Non-pigmented ciliary epithelial cell (primary cell): ENCODE results near the gene TRMT112.
"Not testable (repeated sequence)": the region's sequence is repeated elsewhere in the genome, so short reads cannot be mapped to it uniquely, and the experiment has no call there.

Experiments
- DNase-seq: peaks from one replicate; pipeline ENCODE4 v3.0.0-alpha.2; 2010; ENCODE audit warnings: low read depth

TRMT112 gene

DNA sequence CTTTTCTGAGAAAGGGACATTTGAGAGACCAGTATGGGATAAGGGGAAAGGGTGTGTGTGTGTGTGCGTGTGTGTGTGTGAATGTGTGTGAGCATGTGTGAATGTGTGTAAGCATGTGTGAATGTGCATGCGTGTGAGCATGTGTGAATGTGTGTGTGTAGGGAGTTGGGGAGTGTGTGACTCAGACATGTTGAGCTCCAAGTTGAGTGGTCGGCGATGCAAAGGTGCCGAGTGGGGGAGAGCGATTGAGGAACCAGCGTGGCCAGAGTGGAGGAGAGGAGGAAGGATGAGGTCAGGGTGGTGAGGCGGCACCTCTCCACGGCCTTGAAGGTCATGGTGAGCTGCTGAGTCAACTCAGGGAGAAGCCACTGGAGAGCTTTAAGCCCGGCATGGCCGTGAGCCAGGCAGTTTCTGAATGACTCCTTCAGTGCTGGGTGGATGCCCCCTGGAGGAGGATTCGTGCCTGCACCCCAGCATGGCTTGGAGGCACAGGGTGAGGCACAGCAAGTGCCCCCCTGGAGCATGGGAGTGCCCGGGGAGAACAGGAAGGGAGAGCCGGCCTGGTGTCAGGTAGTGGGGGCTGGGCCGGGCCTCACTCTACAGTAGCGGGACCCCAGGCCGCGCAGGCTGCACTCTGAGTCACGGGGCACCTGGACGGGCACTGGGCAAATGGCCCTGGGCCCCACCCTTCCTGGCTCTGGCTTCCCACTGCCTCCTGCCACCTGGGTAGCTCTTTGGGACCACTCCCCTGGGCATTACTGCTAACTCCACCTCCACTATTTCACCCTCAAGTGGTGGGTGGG lies 14.4 kb upstream of the TRMT112 start:
- DNase-seq: peak; percentile 42

- DNase-seq: no peak
Observed at GRCh38 chr11:64330888-64331287, 13.5 kb upstream of the TRMT112 start.

DNA sequence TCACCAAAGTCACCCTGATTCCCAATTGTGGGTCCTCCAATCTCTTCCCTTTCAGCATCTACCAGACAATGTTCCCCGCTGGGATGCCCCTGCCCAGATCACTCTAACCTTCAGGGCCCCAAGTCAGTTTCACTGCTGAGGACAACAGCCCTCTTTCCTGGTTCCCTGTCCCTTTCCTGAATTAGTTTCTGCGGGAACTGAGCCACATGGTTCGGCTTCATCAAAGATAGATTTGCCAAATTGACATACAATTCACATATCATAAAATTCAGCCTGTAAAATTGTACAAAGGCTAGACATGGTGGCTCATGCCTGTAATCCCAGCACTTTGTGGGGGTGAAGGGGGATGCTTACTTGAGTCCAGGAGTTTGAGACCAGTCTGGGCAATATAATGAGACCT lies 10.6 kb upstream of the TRMT112 start:
- no peak for DNase-seq

DNA sequence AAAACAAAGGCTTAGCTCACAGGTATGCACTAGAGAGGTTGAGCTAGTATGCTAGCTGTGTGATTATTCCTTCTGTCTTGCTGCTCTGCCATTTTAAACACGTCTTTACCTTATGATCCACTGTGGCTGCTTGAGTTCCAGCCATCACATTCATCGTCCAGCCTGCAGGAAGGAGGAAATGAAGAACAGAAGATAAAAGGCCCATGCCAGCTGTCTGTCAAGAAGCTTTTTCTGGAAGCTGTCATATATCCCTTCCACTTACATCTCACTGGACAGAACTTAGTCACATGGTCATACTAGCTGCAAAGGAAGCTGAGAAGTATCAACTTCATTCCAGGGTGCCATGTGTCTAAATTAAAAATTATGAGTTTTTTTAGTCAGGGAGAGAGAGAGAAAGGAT lies 10.0 kb upstream of the TRMT112 start:
- DNase-seq: no peak

GRCh38 chr11:64324692-64325469 lies 7.5 kb upstream of the TRMT112 start:
- DNase-seq: no peak

DNA sequence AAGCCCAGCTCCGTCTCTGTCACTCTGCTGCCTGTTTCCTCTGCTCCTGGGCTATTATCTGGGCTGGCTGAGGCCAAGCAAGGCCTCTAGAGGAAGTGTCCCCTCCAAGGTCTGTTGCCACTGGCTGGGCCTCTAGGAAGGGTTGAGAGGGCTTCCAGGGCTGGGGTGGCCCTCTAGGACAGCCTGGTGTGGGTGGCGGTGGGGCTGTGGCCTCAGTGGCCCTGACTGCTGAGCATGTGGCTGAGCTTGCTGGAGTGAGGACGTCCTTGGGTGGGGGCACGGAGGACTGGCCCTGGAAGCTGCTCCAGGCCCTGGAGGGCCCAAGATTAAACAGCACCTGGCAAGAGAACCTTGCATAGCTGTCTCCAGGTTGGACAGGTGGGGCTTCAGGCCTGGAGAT lies 6.6 kb upstream of the TRMT112 start:
- not testable (repeated sequence) for DNase-seq

DNA sequence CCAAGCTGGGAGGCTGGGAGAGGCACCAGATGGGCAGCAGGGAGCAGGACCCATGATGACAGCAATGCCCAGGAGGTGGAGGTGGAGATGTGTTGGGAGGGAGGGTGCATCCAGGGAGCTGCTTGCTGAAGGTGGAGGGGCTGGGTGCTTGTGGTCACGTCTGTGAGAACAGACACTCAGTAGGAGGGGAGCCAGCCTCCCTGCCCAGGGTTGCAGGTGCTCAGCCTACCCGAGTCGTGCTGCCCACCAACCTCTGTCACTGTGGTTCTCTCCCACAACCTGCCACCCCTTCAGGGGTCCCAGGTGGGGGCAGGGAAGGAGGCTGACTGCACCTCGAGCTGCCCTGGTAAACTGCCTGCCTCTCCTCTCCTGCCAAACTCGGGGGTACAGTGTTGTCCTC lies 6.0 kb upstream of the TRMT112 start:
- no peak for DNase-seq

DNA sequence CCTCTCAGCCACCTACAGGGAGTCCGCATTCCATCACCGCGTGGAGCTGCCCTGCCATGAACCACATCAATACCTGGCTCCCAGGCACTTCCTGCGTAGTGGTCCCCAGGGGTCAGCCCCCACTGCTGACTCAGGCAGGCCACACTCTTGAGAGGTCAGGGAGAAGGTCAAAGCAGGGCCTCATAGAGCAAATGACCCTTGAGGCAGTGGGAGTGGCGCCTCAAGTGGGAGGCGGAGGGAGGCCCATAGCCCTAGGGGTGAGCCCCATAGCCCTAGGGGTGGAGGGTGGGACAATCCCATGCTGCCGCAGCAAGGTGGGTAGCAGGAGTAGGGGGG lies 5.5 kb upstream of the TRMT112 start:
- DNase-seq: no peak

DNA sequence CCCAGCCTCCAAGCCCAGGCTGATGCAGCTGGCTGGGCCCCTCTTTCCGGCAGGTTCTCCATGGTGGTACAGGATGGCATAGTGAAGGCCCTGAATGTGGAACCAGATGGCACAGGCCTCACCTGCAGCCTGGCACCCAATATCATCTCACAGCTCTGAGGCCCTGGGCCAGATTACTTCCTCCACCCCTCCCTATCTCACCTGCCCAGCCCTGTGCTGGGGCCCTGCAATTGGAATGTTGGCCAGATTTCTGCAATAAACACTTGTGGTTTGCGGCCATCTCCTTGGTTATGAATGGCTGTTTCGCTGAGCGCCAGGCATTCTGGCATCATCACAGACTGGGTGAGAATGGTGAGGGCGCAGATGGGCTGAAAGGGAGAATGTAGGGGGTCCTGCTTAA lies 4.2 kb upstream of the TRMT112 start:
- no peak for DNase-seq

DNA sequence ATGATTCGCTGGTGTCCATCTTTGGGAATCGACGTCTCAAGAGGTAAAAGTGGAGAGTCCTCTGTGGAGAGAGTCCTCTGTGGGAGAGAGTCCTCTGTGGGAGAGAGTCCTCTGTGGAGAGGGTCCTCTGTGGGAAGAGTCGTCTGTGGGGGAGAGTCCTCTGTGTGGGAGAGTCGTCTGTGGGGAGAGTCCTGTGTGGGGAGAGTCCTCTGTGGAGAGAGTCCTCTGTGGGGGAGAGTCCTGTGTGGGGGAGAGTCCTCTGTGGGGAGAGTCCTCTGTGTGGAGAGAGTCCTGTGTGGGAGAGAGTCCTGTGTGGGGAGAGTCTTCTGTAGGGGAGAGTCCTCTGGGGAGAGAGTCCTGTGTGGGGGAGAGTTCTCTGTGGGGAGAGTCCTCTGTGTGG lies 3.7 kb upstream of the TRMT112 start:
- no peak for DNase-seq

- DNase-seq: no peak
Observed at GRCh38 chr11:64320556-64320955, 3.2 kb upstream of the TRMT112 start.

GRCh38 chr11:64318766-64319761 lies 1.7 kb upstream of the TRMT112 start:
- DNase-seq: no peak

DNA sequence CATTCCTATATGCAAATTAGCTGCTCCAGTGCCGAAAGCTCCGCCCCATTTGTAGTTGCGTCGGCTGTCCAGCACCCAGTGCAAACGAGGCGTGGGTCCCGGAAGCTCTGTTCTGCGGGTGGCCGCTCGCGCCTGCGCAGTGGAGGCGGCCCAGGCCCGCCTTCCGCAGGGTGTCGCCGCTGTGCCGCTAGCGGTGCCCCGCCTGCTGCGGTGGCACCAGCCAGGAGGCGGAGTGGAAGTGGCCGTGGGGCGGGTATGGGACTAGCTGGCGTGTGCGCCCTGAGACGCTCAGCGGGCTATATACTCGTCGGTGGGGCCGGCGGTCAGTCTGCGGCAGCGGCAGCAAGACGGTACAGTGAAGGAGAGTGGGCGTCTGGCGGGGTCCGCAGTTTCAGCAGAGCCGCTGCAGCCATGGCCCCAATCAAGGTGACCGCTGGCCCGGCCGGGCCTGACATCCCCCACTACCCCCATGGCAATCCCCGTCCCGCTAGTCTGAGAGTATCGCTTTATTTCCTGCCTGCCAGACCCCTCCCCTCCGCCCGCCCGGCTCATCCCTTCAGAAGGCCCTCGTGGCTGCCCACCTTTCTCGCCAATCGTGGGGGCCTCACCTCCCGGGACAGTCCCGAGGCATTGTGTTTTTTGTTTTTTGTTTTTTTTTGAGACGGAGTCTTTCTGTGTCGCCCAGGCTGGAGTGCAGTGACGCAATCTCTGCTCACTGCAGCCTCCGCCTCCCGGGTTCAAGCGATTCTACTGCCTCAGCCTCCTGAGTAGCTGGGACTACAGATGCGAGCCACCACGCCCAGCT lies 804 bp upstream of the TRMT112 start, which contains the start of gene PRDX5:
Gene PRDX5, plus strand, starts transcription at position 161 of the 805 bp plus-strand sequence. Its CDS starts 95 bp downstream, at position 256.
- DNase-seq: peak; percentile 71

DNA sequence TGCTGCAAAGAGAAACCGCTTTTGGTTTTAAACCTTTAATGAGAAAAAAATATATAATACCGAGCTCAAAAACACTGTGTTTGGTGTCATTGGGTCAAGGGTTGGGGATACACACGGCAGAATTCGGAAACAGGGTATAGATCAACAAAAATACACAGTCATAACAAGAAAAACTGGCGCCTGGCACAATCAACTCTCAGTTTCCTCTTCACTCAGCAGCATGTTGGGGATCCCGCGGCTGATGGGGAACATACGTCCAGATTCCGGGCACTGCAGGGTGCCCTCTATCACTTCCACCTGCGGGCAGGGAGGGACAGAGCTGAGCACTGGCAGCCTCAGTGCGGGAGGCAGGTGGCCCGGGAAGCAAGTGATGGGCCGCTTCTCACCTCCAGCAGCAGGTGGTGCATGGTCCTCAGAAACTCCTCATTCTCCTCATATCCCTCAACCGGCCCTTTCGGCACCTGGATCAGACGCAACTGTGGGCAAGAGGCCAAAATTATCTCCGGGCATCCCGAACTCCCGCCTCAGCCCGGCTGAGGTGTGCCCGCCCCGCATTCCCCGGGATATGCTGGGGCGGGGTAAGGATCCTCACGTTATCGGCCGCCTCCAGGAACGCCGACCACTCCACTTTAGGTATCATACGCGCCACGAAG lies 561 bp downstream of the TRMT112 start:
- DNase-seq: no peak

GRCh38 chr11:64315667-64316526 lies 1.5 kb downstream of the TRMT112 start:
- DNase-seq: not testable (repeated sequence)

DNA sequence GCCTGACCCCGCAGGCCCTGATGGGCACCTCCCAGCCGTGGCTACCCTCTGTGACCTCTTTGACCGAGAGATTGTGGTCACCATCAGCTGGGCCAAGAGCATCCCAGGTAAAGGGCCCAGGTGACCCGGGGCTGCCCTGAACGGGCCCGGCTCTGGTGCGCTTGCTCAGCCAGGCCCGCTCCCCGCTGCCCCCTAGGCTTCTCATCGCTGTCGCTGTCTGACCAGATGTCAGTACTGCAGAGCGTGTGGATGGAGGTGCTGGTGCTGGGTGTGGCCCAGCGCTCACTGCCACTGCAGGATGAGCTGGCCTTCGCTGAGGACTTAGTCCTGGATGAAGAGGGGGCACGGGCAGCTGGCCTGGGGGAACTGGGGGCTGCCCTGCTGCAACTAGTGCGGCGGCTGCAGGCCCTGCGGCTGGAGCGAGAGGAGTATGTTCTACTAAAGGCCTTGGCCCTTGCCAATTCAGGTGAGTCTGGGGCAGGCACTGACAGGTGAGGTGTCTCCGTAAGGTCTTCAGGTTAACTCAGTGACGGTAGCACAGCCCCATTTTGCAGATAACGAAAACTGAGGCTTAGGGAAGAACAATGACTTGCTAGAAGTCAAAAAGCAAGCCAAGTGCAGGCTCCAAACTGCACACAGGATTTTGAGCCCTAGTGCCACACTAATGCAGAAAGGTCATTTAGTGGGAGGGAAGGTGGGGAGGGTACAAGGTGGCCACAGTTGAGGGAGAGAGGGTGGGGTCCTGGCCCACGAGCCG lies 2.4 kb downstream of the TRMT112 start:
- no peak for DNase-seq

- DNase-seq: no peak
Observed at GRCh38 chr11:64314146-64314804, 3.1 kb downstream of the TRMT112 start.

DNA sequence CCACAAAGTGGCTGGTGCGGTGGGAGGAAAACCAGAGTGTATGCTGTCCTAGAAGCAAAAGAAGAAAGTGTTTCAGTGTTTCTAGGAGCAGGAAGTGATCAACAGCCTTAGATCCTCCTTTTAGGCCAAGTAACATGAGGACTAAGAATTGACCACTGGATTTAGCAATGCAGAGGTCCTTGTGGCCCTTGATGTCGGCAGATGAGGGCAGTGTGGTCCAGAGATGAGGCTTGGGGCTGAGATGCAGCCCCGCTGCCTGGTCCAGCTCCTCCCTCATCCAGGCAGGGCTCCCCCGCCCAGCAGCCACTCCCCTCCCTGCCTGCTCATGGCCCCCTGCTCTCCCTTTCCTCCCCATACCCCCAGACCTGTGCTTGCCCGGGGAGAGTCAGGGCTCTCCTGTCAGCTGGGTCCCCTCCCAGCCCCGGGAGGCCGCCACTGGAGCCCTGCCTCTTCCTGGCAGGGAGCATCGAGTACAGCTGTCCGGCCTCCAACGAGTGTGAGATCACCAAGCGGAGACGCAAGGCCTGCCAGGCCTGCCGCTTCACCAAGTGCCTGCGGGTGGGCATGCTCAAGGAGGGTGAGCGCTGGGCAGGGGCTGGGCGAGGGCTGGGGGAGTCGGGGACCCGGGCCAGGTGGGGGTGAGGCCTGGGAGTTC lies 3.7 kb downstream of the TRMT112 start:
- no peak for DNase-seq
